ENCODE measurements around the gene FIGLA.

DNA sequence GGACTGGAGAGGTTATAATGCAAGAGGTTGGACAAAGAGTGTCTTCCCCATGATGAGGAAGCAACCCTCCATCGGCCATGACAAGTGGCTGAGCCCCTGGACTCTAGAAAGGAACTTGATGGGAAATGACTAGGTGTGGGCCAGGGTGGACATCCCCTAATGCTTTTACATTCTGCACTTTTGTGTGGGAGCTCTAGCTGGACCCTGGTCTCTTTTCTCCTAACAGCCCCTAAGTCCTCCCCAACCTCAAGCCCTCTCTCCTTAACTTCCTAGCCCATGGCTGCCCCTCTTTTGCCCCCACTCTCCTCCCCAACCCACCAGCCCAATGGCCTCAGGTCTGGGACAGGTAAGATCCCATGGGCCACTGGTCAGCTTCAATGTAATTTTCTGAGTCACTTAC is 42.8 kb upstream of the FIGLA start:
- TF ChIP-seq, protein P1, sequence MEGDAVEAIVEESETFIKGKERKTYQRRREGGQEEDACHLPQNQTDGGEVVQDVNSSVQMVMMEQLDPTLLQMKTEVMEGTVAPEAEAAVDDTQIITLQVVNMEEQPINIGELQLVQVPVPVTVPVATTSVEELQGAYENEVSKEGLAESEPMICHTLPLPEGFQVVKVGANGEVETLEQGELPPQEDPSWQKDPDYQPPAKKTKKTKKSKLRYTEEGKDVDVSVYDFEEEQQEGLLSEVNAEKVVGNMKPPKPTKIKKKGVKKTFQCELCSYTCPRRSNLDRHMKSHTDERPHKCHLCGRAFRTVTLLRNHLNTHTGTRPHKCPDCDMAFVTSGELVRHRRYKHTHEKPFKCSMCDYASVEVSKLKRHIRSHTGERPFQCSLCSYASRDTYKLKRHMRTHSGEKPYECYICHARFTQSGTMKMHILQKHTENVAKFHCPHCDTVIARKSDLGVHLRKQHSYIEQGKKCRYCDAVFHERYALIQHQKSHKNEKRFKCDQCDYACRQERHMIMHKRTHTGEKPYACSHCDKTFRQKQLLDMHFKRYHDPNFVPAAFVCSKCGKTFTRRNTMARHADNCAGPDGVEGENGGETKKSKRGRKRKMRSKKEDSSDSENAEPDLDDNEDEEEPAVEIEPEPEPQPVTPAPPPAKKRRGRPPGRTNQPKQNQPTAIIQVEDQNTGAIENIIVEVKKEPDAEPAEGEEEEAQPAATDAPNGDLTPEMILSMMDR (IDR thresholded peaks at IDR 0.05 in 2 of 3, conservative IDR thresholded peaks at IDR 0.05 in 1 of 3; ENCODE audit: borderline replicate concordance in 1 of 3, insufficient read depth in 1 of 3, low read depth in 2 of 3, low read length in 2 of 3), result no peak
- TF ChIP-seq EZH2 (IDR thresholded peaks at IDR 0.05), result no peak
